SHP77 treated with DMSO at 0.1 percent for 48 hours (cell line): ENCODE measurements around the gene SPATA2.

Experiments used
- DNase-seq: peaks from one replicate; lab custom pipeline; 2025; lab: John Stamatoyannopoulos, UW

SPATA2 gene

DNA sequence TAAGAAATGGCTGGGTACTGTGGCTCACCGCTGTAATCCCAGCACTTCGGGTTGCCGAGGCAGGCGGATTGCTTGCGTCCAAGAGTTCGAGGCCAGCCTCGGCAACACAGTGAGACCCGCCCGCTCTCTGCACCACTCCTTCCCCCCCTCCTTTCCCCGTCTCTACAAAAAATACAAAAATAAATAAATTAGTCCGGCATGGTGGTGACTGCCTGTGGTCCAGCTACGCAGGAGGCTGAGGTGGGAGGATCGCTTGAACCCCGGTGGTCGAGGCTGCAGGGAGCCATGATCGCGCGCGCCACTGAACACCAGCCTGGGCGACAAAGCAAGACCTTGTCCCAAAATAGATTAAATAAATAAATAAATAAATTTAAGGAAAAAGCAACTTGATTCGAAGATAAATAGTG, 20.4 kb upstream of the SPATA2 start:
- DNase-seq, result no peak

DNA sequence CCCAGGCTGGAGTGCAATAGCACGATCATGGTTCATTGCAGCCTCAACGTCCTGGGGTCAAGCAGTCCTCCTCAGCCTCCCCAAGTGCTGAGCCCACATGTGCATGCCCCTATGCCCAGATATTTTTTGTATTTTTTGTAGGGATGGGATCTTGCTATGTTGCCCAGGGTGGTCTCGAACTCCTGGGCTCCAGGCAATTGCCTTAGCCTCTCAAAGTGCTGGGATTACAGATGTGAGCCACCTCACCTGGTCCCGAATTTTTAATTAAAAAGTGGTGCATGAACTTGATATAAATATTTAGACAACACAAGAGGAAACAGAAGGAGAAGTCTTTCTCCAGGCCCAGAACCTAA, 13.8 kb upstream of the SPATA2 start:
- DNase-seq, result no peak

DNA sequence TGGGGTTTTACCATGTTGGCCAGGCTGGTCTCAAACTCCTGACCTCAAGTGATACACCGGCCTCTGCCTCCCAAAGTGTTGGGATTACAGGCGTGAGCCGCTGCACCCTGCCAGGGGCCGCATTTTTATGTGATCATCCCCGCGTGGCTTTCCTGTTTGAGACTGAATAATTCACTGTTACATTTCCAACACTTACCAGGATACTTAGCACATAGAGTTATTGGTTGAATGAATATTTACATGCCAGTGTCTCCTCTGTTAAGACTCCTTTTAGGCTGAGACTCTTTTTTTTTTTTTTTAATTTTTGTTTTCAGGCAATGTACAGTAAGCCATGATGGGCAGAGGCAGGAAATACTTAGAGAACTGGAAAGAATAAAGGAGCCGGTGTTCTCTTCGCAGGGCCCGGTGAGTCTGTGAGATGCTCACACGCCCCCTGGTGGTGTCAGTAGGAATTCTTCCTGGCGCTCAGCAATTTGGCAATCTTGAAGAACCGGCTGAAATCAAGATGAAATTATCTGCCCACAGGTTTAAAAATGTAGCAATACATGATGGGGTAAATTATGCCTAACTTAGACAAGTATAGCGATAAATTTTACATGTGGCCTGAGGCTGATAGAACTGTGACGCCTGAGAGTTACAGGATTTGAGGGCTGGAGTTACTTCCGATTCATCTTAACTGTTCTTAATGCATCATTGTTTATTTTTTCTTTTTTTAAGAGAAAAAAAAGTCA, 13.2 kb upstream of the SPATA2 start:
- DNase-seq, result peak; percentile 36

DNA sequence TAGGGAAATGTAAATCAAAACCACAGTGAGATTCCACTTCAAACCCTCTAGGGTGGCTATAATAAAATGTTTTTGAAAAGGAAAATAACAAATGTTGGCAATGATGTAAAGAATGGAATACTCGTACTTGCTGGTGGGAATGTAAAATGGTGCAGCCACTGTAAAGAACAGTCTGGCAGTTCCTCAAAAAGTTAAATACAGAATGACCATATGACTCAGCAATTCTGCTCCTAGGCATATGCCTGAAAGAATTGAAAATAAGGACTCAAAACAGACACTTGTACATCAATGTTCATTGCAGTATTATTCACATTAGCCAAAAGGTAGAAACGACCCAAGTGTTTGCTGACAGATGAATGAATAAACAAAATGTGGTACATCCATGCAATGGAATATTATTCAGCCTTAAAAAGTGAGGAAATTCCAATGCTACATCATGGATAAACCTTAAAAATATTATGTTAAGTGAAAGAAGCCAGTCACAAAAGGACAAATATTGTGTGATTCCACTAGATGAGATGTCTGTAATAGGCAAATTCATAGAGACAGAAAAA, 10.6 kb upstream of the SPATA2 start:
- no peak for DNase-seq

DNA sequence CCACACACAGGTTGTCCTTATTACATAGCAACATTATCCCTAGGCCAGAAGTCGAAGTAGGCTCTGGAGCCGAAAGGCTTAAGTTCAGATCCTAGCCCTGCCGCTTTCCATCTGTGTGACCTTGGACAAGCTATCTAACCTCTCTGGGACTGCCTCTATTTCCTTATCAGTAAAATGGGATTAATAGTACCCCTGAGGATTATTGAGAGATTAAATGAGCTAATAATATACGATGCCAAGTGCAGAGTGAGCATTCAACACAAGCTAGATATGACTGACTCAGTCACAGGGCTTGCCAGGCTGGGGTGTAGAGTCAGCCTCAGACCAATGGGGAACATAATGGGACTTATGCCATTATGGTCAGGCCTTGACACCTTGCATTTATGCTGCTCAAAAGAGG, 8.9 kb upstream of the SPATA2 start:
- no peak for DNase-seq

DNA sequence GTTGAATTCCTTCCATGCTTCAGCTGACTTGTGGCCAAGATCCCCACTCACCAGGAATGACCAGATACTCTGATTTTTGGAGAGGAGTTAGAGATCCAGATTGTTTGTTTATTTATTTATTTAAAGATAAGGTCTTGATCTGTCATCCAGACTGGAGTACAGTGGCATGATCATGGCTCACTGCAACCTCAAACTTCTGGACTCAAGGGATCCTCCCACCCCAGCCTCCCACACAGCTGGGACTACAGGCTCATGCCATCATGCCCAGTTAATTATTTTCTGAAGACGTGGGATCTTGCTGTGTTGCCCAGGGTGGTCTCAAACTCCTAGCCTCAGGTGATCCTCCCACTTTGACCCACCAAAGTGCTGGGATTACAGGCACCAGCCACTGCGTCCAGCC, 4.1 kb upstream of the SPATA2 start:
- DNase-seq, result no peak

DNA sequence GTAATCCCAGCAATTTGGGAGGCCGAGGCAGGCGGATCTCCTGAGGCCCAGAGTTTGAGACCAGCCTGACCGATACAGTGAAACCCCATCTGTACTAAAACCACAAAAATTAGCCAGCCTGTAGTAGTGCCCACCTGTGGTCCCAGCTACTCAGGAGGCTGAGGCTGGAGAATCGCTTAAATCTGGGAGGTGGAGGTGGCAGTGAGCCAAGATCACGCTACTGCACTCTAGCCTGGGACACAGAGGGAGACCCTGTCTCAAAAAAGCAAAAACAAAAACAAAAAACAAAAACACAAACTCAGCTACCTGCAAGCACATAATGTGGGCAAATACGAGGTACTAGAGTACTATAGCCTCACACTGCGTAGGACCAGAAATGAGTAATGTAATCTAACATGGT, 3.7 kb upstream of the SPATA2 start:
- no peak for DNase-seq

DNA sequence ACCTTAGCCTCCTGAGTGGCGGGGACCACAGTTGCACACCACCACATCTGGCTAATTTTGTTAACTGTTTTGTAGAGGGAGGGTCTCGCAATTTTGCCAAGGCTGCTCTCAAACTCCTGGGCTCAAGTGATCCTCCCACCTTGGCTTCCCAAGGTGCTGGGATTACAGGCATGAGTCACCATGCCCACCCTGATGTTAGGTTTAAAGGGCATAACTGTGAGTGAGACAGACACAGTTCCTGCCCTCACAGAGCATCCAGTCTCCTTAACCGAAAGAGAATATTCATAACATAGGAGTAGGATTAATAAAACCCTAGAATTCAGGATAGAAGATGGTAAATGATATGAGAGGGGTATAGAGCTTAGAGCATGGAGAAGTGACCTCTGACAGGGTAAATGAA, 3.1 kb upstream of the SPATA2 start:
- DNase-seq, result no peak

DNA sequence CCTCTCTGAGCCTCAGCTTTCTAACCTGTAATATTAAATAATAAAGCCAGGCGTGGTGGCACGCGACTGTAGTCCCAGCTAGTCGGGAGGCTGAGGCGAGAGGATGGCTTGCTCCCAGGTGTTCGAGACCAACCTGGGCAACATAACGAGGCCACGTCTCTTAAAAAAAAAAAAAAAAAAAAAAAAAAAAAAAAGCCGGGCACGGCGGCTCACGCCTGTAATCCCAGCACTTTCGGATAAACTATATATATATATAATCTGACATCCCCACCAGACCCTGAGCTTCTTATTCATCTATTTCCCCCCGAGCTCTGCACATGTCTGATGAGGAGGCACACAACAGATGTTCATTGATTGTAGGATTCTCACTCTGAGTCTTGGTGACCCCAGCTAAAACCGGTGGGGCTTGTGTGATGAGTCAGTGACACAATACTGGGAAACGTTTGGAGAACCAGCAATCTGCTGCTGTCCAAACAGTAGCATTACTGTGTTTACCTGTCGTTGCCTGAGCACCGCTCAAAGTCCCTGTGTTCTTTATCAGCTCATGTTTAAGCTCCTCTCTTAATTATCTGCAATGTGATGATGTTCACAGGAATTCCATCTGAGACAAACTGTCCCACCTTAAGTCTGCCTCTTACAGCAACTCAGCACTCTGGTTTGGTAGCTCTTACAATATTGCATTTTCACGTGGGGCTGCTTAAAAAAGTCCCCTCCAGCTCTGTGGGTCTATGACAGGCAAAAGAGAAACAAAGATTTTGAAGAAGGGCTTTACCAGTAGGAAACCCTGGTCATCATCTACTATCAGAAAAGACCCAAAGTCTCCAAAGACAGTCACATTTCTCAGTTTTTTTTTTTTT, 1.0 kb upstream of the SPATA2 start:
- no peak for DNase-seq

DNA sequence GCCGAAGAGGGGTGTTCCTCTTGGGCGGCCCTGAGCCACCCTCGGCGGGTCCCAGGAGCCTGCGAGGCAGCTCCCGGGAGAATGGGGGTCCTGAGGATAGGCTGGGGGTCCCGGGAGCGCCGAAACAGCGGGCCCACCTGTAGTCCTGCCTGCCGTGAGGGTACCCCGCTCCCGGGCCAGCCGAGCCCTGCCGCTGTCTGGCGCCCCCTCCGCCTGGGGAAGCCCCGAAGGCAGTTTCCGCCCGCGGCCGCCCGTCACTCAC, 280 bp downstream of the SPATA2 start:
- DNase-seq, result no peak

DNA sequence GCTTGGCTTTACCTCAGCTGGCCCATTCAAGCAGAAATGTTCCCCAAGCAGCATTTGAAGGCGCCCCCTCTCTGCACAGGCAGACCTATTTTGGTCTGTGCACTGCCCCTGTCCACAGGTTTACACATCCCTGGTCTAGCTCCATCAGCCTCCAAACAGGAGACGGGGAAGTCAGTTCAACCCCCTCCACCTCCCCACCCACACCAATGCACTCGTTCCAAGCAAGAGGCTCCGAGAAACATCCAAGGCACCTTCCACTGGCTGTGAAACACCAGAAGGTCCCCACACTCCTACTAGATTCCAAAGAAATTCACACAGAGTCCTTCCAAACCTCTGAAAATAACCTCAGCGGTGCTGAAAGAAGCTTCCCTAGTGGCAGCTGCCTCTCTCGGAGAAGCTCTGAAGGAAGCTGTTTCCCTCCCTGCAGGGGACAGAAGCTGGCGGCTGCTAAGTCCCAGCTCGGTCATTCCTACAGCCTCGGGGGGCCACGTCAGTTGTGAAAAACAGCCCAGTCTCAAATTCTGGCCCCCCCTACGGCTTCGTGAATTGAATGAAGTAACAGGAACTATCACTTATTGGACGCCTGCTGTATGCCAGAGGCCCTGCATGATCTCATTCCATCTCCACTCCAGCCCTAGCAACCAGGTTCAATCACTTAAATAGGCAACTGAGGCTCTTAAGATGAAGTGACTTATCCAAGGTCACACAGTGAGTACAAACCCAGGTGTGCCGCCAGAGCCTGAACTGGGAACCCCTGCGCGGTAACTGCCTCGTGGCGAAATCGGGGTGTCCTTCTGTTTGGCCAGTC, 815 bp downstream of the SPATA2 start:
- DNase-seq, result no peak

DNA sequence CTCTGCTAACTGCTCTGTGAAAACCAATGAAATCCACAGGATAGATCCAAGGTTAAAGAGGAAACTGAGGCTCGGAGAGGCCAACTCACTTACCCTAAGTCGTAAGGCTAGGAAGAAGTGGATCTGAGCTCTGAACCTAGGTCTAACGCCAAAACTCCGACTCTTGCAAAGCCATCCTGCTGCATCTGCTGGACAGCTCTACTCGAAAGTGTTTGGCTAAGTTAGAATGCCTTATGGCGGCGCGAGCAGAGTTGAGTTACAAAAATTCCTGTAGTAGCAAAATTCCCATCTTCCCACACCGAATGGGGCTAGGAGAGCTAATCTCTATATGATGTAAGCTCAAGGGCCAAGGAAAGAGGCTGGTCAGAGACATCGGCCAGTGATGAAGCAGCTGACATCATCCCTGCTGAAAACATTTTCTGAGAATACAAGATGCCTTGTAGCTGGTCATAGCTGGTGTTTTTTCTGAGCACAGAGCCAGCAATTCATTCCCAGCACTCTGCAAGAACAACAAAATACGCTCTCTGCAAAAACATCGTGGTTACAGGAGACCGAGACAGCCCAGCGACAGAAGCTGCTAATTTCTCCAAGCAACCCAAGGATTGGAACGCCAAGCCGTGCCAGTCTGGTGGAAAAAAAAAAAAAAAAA, 1.8 kb downstream of the SPATA2 start:
- DNase-seq, result no peak

DNA sequence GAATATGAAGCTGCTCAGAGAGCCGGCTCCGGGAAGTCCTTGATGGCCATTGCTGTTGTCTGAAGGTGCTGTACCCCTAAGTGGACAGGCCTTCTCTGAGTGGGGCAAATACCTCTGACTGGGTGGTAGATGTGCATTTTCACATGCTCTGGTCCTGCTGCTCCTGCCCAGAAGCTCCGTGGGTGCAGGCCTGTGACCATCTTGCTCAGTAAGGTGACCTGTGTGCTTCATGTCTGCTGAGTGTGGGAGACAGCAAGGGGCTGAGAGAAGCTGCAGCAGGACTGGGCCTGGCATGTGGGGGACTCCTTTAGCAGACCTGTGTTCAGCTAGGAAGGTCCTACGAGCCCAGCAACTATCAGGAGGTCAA, 5.0 kb downstream of the SPATA2 start:
- no peak for DNase-seq

DNA sequence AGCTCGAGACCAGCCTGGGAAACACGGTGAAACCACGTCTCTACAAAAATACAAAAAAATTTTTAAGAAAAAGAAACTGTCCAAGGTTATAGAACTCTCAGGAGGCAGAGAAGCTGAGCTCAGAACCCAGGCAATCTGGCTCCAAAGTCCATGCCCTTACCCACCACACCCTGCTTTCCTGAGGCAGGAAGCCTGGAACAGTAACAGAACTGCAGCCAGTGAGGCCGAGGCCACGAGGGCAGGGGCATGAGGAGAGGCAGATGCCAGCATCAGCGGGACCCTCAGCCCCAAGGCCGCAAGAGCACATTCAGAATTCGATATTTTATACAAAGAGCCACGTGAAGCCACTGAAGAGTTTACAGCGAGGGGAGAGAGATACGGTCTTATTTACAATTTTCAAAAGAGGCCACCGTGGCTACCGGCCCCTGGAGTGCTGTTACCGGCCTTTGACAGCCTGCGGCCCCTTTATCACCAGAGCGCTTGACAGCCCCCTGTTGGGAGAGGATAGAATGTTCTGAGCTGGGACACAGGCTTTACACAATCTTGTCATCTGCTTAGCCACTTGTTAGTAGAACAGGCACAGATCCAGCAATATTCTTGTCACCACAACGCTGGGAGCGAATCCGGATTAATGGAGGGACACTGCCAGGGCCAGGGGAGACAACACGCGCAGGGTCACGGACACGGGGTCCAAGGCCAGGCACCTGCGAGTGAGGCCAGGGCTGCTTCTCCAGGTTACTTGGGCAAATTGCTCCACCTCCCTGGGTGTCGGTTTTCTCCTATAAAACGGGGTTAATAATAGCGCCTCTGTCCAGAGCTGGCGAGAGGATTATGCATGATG, 5.6 kb downstream of the SPATA2 start:
- no peak for DNase-seq

DNA sequence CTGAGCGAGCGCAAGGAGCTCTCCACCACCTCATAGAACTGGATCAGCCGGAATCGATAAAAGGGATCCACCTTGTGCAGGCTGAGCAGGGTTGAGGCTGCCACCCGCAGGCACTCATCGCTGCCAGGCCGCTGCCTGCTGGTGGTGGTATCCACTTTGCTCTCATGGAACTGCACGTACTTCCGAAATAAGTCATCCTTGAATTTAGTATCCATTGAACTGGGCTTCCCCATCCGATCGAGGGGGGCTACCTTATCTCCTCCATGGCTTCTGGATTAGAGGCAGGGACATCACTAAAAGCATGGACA, 7.1 kb downstream of the SPATA2 start:
- no peak for DNase-seq

DNA sequence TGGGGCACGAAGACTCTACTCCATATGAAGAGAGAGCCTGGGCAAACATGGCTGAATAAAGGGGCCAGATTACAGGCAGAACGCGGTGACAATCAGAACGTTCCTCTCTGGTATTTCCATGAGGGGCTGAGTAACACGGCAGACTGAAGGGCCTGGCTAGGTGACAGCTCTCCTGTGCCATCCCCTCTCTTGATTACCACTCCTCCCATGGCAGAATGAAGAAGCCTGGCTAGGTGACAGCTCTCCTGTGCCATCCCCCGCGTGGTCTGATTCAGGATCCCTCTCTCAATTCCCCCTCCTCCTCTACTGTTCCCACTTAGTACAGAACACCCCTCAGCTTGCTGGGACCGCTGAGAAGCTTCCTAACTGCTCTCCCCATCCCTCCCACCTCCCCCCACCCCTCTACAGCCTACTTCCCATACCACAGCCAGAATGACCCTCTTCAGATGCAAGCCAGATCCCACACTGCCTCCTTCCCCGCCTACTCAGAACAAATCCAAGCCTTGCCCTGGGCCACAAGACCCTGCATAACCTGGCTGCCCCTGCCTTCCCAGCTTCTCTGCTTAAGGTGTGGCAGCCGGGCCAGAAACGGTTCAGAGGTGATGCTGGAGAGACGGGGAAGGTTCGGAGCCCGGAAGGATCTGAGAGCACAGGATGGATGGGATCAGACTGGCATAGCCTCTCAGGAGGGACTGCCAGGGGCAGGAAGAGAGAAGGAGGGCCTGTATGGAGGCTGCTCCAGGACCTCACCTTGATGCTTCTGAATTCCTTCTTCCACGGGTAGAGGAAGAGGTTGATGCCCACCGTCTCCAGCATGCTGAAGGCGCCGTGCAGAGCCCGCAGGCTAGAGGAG, 7.7 kb downstream of the SPATA2 start:
- DNase-seq, result no peak

DNA sequence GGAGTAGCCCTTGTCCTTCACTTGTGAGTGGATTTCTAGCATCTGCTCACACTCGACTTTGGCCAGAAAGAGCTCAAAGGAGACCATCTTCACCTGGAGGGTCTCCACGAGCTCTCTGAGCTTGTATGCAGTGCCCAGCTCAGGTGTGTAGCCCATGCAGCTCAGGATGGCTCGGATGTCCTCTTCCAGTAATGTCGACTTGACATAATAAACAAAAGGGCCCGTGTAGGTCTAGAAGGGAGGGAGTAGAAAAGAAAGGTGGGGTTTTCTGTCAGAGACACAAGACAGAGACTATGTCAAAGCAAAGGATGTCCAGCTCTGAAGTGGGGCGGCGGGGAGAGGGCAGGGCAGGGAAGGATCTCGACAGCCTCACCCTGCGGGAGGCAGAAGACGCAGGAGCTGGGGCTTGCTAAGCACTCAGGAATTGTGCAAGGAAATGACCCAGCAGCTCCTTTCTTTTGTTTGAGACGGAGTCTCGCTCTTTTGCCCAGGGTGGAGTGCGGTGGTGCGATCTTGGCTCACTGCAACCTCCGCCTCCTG, 8.6 kb downstream of the SPATA2 start:
- no peak for DNase-seq

DNA sequence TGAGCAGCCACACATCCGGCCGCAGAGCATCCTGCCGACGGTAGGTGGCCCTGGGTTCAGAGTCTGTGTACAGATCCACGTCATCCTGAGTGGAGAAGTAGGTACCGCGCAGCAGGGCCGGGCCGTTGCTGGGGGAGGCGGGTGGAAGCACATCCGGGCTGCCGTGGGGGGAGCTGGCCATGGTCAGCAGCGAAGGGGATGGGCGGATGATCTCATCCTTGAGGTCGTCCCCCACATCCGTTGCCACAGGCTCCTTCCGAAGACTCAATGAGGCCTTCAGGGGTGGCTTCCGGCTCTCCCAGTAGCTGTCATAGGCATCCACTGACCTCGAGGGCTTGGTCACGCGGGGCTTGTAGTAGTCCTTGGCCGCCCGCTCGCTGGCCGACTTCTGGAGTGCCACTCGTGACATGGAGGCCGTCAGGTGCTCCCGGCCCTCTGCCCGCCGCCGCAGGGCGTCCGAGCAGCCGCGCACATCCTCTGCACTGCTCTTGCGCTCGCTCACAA, 9.2 kb downstream of the SPATA2 start:
- no peak for DNase-seq

DNA sequence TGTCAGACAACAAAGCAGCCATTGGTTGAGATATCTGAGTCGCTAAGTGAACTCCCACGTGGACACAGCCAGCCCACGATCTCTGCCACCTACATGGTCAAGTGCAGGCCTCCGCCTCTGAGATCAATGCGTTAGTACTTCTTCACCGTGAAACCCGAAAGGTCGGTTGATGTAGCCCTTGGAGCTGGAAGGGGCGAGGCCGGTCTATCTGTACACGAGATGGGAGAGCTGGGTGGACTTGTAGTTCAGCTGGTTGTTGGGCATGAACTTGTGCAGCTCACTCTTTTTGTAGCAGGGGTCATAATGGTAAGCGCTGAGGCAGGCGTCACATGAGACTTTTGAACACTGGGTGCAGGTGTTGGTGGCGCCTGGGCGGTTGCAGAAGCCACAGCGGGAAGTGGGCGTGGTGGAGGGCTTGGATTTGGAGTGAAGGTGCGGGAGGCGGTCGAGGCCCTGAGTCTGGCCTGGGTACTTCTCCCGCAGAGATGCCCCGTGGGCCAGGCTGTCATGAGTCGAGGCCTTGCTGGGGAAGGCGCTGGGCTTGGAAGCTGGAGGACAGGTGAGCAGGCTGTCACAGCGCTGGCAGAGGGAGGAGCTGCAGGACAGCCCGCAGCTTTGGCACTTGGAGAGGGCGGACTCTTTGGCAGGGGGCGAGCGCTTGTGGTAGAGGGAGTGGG, 9.8 kb downstream of the SPATA2 start:
- DNase-seq, result no peak
